GM21529 (cell line): ENCODE data around the gene IBSP.

Source experiments
- ATAC-seq: cut with Tn5 transposase; IDR thresholded peaks from one replicate; pipeline ENCODE4 v1.9.1; 2021; ENCODE audit not compliant: unreplicated experiment

IBSP gene

GRCh38 chr4:87799301-87800113, at the start of gene IBSP:
Gene IBSP (plus strand): TSS chr4:87799554. CDS start chr4:87802362, 2,808 bp downstream.
- no peak for ATAC-seq

GRCh38 chr4:87749883-87750282, 49.5 kb upstream of the IBSP start:
- ATAC-seq = no peak

GRCh38 chr4:87758270-87758669, 41.1 kb upstream of the IBSP start:
- ATAC-seq = no peak

GRCh38 chr4:87762311-87762710, 37.0 kb upstream of the IBSP start:
- no peak for ATAC-seq

GRCh38 chr4:87781569-87781968, 17.8 kb upstream of the IBSP start:
- no peak for ATAC-seq

- ATAC-seq = no peak
Observed at GRCh38 chr4:87783781-87784180, 15.6 kb upstream of the IBSP start.

- ATAC-seq = no peak
Observed at GRCh38 chr4:87785731-87786509, 13.4 kb upstream of the IBSP start.

GRCh38 chr4:87802858-87803257, 3.5 kb downstream of the IBSP start:
- ATAC-seq = no peak

GRCh38 chr4:87803421-87803820, 4.1 kb downstream of the IBSP start:
- no peak for ATAC-seq

GRCh38 chr4:87804871-87805270, 5.5 kb downstream of the IBSP start:
- no peak for ATAC-seq

- no peak for ATAC-seq
Observed at GRCh38 chr4:87805971-87806370, 6.6 kb downstream of the IBSP start.

GRCh38 chr4:87806520-87806919, 7.2 kb downstream of the IBSP start:
- no peak for ATAC-seq

GRCh38 chr4:87807402-87807801, 8.0 kb downstream of the IBSP start:
- no peak for ATAC-seq

GRCh38 chr4:87811977-87812376, 12.6 kb downstream of the IBSP start:
- no peak for ATAC-seq

GRCh38 chr4:87819281-87819919, 20.0 kb downstream of the IBSP start:
- no peak for ATAC-seq

- ATAC-seq = no peak
Observed at GRCh38 chr4:87823200-87823599, 23.8 kb downstream of the IBSP start.

- no peak for ATAC-seq
Observed at GRCh38 chr4:87823724-87824123, 24.4 kb downstream of the IBSP start.

- ATAC-seq = no peak
Observed at GRCh38 chr4:87824352-87824751, 25.0 kb downstream of the IBSP start.

GRCh38 chr4:87832669-87833068, 33.3 kb downstream of the IBSP start, which contains the start of gene MEPE:
Gene MEPE (plus strand): TSS chr4:87832969. CDS start chr4:87834715, 1,746 bp downstream.
- ATAC-seq = no peak

- no peak for ATAC-seq
Observed at GRCh38 chr4:87834401-87834800, 35.0 kb downstream of the IBSP start.

GRCh38 chr4:87835197-87835596, 35.8 kb downstream of the IBSP start:
- ATAC-seq = no peak

GRCh38 chr4:87835743-87836142, 36.4 kb downstream of the IBSP start:
- no peak for ATAC-seq
